Hematopoietic multipotent progenitor cell treated with erythropoietin and hydrocortisone succinate and interleukin-3 and kit ligand, for 8 days (in vitro differentiated cells): ENCODE results near the gene SBF2.
A peak's percentile ranks its signal among the peaks of the same experiment; 100 is the strongest.
"Not testable (repeated sequence)": the region's sequence is repeated elsewhere in the genome, so short reads cannot be mapped to it uniquely, and the experiment has no call there.

Source experiments
- DNase-seq: peaks from one replicate; pipeline ENCODE4 v3.0.0-alpha.2; 2015

SBF2 gene

DNA sequence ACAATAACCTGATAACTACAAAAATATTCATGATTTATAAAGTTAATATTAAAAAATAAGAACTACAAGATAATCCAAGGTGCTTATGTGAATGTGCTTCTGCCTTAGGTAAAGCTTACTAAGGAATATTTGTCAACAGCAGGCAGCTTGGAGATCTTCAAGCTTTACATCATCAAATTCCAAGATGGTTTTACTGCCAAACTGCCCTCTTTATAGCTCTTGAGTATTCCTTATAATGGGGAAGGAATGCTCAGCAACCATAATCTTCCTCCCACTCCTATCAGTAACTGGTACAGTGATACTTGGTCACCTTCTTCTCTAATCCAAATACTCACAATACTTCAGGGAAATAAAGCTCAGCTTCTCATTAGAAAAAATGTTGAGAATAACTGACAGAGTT lies 30.1 kb downstream of the SBF2 start:
- no peak for DNase-seq

DNA sequence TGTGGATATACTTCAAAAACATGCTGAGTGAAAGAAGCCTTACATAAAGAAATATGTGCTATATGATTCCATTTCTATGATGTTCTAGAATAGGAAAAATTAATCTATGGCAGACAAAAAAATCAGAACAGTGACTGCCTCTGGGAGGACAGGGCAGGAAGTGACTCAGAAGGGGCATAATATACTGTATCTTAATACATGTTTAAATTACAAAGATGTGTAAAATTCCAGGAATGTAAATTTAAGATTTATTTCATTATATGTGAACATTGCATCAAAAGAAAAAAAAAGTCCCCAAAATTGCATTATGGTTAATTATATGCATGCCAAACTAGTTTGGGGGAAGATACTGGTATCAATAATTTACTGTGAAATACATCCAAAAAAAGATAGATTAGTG lies 32.2 kb downstream of the SBF2 start:
- no peak for DNase-seq

DNA sequence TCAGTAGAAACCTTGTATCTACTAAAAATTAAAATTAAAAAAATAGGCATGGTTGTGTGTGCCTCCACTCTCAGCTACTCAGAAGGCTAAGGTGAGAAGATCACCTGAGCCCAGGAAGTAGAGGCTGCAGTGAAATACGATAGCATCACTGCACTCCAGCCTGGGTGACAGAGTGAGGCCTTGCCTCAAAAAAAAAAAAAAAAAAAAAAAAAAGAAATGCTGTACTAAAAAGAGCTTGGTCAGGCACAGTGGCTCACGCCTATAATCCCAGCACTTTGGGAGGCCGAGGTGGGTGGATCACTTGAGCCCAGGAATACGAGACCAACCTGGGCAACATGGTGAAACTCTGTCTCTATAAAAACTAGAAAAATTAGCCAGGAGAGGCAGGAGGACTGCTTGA lies 36.5 kb downstream of the SBF2 start:
- DNase-seq, result no peak

DNA sequence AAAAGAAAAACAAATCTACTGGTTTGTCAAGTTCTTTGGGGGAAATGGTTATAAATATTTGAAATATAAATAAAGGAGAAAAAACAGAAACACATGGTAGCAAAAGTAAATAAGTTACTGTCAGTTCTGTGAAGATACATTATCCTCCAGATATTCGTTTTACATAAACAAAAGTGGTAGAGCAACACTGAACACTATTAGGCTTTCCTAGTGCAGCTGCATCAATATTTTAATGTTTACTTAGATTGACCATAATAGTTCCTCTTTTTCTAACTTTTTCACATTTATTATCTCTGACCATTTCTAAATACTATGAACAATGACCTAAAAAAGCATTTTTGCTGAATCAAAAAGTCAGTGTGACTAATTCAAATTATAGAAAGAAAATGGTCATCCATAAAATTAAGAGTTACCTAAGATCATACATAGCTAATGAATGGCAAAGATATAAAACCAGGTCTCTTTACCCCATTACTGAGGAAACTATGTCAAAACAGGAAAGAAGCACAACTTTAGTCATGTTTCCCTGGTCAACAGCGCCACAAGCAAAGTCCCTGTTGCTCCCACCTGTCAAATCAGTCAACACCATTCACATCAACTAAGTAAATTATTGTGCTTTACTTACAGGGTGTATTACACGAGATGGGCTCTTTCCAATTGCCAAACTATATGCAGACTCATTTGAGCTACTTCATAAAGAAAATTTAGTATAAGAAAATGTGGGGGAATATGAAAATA lies 38.5 kb downstream of the SBF2 start:
- no peak for DNase-seq

GRCh38 chr11:10249448-10250131 lies 44.4 kb downstream of the SBF2 start:
- DNase-seq, result not testable (repeated sequence)

- DNase-seq, result no peak
Measured at GRCh38 chr11:10247011-10247410, 47.0 kb downstream of the SBF2 start.

DNA sequence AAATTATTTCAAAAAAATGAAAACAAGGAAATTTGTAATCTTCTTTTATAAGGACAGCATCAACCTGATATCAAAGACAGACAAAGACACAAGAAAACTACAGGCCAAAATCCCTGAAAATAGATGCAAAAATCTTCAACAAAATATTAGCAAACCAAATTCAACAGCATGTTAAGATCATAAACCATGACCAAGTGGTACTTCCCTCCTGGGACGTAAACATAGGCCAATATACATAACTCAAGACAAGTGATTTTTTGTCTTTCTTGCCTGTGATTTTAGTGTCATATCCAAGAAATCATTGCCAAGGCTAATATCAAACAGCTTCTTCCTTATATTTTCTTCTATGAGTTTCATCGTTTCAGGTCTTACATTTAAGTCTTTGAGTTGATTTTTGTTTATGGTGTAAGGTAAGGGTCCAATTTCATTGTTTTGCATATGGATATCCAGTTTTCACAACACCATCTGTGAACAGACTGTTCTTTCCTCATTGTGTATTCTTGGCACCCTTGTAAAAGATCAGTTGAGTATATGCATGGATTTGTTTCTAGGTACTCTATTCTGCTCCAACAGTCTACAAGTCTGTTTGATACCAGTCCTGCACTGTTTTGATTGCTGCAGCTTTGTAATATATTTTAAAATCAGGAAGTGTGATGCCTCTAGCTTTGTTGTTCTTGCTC lies 50.0 kb downstream of the SBF2 start:
- DNase-seq, result no peak

GRCh38 chr11:10236840-10237239 lies 57.2 kb downstream of the SBF2 start:
- no peak for DNase-seq

DNA sequence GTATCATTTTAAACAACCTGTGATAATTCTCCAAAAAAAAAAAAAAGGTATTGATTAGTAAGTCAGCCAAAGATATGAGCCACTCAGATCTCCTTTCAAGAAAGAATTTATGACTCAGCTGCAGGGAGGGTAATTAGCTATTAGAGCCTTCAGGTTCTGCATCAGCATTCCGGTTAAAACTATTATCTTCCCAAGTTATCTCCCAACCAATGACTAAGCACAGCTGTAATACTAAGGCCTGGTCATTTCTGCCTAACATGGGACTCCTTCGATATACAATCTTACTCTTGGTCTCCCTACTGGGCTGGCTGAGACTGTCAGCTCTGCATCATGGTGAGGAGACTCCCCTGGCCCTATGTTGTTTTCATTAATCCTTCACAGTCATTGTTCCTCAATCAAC lies 60.4 kb downstream of the SBF2 start:
- DNase-seq, result no peak

GRCh38 chr11:10232756-10233155 lies 61.3 kb downstream of the SBF2 start:
- no peak for DNase-seq

GRCh38 chr11:10231803-10232202 lies 62.2 kb downstream of the SBF2 start:
- DNase-seq, result not testable (repeated sequence)

- DNase-seq, result no peak
Measured at GRCh38 chr11:10225553-10225952, 68.5 kb downstream of the SBF2 start.

DNA sequence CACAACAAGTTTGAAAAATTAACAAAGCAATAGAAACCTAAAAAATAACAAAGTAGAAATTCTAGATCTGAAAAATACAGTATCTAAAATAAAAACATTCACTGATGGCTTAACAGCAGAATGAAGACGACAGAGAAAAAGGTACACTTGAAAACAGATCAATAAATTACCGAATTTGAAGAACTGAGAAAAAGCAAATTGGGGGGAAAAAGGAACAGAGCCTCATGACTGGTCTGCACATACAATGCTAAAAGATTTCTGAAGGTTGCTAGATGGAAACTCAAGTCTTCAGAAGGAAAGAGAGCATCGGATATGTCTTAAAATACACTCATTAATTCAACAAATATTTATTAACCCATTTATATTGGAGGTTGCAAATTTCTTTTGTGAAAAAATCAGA lies 71.6 kb downstream of the SBF2 start:
- no peak for DNase-seq

GRCh38 chr11:10221342-10221741 lies 72.7 kb downstream of the SBF2 start:
- no peak for DNase-seq

DNA sequence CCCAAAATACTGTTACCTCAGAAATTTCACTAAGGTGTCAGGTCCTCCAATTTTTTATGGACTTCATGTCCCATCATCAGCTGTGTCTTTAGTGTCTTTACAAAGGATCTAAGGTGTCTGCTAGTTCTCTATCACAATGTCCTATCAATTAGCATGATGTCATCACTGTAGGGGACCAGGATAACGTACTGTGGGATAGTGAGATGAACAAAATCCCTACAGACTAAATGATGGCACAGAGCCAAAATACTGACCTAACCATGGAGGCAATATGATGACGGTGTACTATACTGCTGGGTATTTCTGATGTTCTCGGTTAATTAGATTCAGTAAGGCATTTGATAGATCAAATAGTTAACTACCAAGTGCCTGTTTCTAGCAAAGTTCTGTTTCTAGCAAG lies 82.5 kb downstream of the SBF2 start:
- no peak for DNase-seq

DNA sequence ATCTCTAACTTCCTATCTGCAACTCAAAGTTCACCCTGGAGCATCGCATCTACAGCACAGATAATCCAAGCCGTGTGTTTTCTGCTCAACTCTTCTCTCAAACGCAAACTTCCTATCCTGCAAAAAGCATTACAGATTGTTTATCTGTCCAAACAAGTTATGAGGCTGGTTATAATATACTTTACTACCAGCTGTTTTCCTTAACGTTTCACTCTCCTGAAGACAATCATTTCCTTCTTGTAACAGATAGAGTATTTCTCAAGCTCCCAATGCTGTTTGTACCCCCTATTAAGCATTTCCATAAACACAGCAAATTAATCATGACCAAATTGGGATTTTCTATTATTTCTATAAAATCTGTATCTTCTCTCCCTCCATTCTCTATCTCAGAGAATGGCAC lies 84.7 kb downstream of the SBF2 start:
- no peak for DNase-seq

- peak; percentile 54 for DNase-seq
Measured at GRCh38 chr11:10208131-10208575, 85.9 kb downstream of the SBF2 start.

GRCh38 chr11:10205928-10206327 lies 88.1 kb downstream of the SBF2 start:
- no peak for DNase-seq

DNA sequence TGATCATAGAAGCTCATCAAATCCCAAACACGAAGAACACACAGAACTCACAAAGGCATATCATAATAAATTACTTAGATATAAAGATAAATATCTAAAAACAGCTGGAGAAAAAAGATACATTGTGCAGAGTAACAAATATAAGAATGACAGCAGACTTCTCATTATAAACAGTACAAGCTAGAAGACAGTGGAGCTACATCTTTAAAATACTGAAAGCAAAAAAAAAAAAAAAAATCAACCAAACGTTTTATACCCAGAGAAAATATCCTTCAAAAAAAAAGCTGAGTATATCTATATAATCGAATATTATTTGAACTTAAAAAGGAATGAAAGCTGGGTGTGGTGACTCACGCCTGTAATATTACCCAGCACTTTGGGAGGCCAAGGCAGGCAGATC lies 90.0 kb downstream of the SBF2 start:
- DNase-seq, result no peak

- no peak for DNase-seq
Measured at GRCh38 chr11:10201343-10201742, 92.7 kb downstream of the SBF2 start.

DNA sequence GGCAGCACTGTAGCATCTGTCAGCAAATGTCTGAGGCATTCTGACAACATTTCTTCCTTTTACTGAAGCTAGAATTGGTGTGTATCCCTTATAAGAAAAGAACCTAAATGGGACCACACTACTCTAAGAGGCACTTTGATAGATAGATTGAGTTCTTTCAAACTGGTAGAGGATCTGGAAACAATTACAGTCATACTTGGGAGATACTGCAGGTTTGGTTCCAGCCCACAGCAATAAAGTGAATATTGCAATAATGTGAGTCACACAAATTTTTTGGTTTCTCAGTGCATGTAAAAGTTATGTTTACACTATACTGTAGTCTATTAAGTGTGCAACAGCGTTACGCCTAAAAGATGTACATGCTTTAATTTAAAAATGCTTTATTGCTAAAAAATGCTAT lies 96.9 kb downstream of the SBF2 start:
- DNase-seq, result no peak

DNA sequence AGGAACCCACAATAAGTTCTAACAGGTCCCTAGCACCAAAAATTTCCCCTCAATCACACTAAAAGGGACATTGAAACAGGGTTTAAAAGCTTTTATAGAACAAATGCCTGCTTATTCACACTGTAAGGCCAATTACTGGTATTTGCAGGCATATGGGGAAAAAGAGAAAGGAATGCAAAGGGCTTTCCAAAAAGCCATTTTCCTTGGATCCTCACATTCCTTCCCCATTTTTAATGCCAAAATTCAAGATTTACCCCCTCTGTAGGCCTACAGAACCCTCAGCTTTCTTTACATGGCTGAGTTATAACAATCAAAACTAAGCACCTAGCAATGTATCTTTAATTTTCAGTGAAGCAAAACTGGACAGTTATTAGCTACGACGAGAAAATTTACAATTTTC lies 102.0 kb downstream of the SBF2 start:
- DNase-seq, result no peak

DNA sequence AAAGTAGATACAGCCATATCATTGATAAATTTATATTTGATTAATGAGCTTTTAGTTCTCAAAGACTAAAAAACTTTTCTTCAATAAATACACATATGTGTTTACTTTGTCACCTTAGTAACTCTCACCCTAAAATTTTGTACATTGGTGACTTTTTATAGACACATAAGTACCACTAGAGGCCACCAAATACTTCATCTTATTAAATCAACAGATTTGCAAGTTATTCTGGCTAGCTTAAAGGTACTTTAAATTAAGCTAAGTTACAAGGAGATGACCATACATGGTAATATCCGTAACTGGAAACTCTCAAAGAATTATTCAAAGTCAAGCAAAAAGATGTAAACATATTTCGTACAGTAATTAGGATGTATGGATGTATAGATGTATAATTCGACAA lies 112.2 kb downstream of the SBF2 start:
- DNase-seq, result peak; percentile 18

DNA sequence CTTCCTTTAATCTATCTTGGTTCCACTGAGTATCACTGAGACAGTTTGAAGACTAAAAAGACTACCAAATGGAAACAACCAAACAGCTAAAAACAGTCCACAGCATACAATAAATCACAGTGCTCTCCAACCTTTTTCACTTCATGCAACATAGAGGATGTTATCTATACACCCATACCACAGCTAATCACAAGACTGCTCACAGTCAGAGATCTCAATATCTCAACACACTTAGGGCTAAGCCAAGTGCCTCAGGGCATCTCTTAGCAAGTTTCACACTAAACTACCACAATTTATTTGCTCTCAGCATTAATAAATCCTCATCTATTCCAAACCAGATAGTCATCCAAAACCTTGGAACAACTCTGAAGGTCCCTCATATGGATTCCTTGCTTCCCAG lies 129.4 kb downstream of the SBF2 start:
- DNase-seq, result no peak
